IMR-90 (cell line): ENCODE measurements around the gene VIPR2. TPM values are rescaled to one million over a fixed set of nuclear protein-coding genes. Genes with fewer than 3 reads are reported as not detected.

Experiments used
- ATAC-seq: fragments of 200-7000 bp; cut with Tn5 transposase; 2 replicates; pipeline ENCODE4 v1.9.1; 2020; ENCODE audit warnings: low read depth, mild to moderate bottlenecking, moderate library complexity
- BruUV-seq: library from RNA; stranded (reverse); fragments of 400-500 nt; replicated peaks from 2 replicates; lab custom pipeline; 2021; lab: Mats Ljungman, UMichigan
- CTCF ChIA-PET: fragments of 300-600 bp; formaldehyde crosslinking; extraction: SDS; loops from one replicate; lab custom pipeline; 2021; ENCODE audit warnings: antibody characterized with exemption; lab: Yijun Ruan, JAX
- POLR2A ChIA-PET: fragments of 300-600 bp; sonication (Branson Sonifier 250); formaldehyde crosslinking; loops from one replicate; lab custom pipeline; 2022; ENCODE audit warnings: antibody characterized with exemption; ENCODE audit not compliant: unreplicated experiment; lab: Charles Lee
- DNase-seq: peaks from one replicate; pipeline ENCODE4 v3.0.0; 2013
- H2AFZ ChIP-seq: replicated peaks from 2 replicates; pipeline ENCODE3; 2013; ENCODE audit warnings: low read length, mild to moderate bottlenecking; ENCODE audit not compliant: poor library complexity
- H2AK5ac ChIP-seq: 2 replicates; pipeline ENCODE4 v1.6.1; 2013; ENCODE audit warnings: low read depth, low read length, inconsistent platforms
- H2AK9ac ChIP-seq: replicated peaks from 2 replicates; pipeline ENCODE3; 2013; ENCODE audit warnings: mild to moderate bottlenecking, low read depth, low read length, moderate library complexity; ENCODE audit not compliant: poor library complexity
- H2BK120ac ChIP-seq: 2 replicates; pipeline ENCODE4 v1.6.1; 2013; ENCODE audit warnings: low read depth, low read length, inconsistent platforms
- H2BK15ac ChIP-seq: 3 replicates; pipeline ENCODE4 v1.6.1; 2013; ENCODE audit warnings: low read depth, low read length, inconsistent platforms
- H2BK20ac ChIP-seq: 2 replicates; pipeline ENCODE4 v1.6.1; 2013; ENCODE audit warnings: low read depth, mild to moderate bottlenecking, inconsistent platforms, low read length, moderate library complexity
- H2BK5ac ChIP-seq: 2 replicates; pipeline ENCODE4 v1.6.1; 2013; ENCODE audit warnings: mild to moderate bottlenecking, low read depth, low read length, inconsistent platforms; ENCODE audit not compliant: poor library complexity, severe bottlenecking
- H3K14ac ChIP-seq: replicated peaks from 2 replicates; pipeline ENCODE4 v1.6.1; 2013; ENCODE audit warnings: low read depth, low read length, inconsistent platforms
- H3K18ac ChIP-seq: 2 replicates; pipeline ENCODE4 v1.6.1; 2013; ENCODE audit warnings: low read depth, low read length, control low read depth
- H3K23ac ChIP-seq: 2 replicates; pipeline ENCODE4 v1.6.1; 2013; ENCODE audit warnings: low read depth, low read length, inconsistent platforms
- H3K27ac ChIP-seq: 2 replicates; pipeline ENCODE4 v1.5.1; 2013; ENCODE audit warnings: mild to moderate bottlenecking, control low read depth, low read length; ENCODE audit not compliant: insufficient read depth
- H3K27me3 ChIP-seq: 2 replicates; pipeline ENCODE4 v1.6.1; 2013; ENCODE audit warnings: low read length; ENCODE audit not compliant: control insufficient read depth, insufficient read depth
- H3K36me3 ChIP-seq: 2 replicates; pipeline ENCODE4 v1.6.1; 2013; ENCODE audit warnings: low read length, mixed read lengths; ENCODE audit not compliant: control insufficient read depth, insufficient read depth
- H3K4ac ChIP-seq: 2 replicates; pipeline ENCODE4 v1.6.1; 2013; ENCODE audit warnings: low read depth, low read length, inconsistent platforms
- H3K4me1 ChIP-seq: 2 replicates; pipeline ENCODE4 v1.6.1; 2013; ENCODE audit warnings: low read length, mixed read lengths; ENCODE audit not compliant: control insufficient read depth, insufficient read depth
- H3K4me2 ChIP-seq: 2 replicates; pipeline ENCODE4 v1.6.1; 2013; ENCODE audit warnings: low read depth, mild to moderate bottlenecking, control low read depth, low read length, moderate library complexity
- H3K4me3 ChIP-seq: 2 replicates; pipeline ENCODE4 v1.5.1; 2013; ENCODE audit warnings: low read depth, mild to moderate bottlenecking, control low read depth, low read length, moderate library complexity; ENCODE audit not compliant: insufficient read depth
- H3K56ac ChIP-seq: 2 replicates; pipeline ENCODE4 v1.6.1; 2013; ENCODE audit warnings: low read length, inconsistent platforms; ENCODE audit not compliant: insufficient read depth; ENCODE audit errors: extremely low read depth
- H3K79me1 ChIP-seq, 2 experiments: 2 replicates each; pipeline ENCODE4 v1.6.1; 2013; ENCODE audit warnings: low read length in 2 of 2, inconsistent platforms in 1 of 2, low read depth in 1 of 2
- H3K9ac ChIP-seq: 2 replicates; pipeline ENCODE4 v1.6.1; 2013; ENCODE audit warnings: low read depth, low read length, control low read depth
- H3K9me1 ChIP-seq: 2 replicates; pipeline ENCODE4 v1.6.1; 2013; ENCODE audit warnings: low read length, inconsistent platforms; ENCODE audit not compliant: insufficient read depth
- H3K9me3 ChIP-seq: 2 replicates; pipeline ENCODE4 v1.6.1; 2013; ENCODE audit warnings: low read length; ENCODE audit not compliant: control insufficient read depth, insufficient read depth
- H4K20me1 ChIP-seq: 2 replicates; pipeline ENCODE4 v1.6.1; 2013; ENCODE audit warnings: low read length, inconsistent platforms; ENCODE audit not compliant: insufficient read depth
- H4K5ac ChIP-seq: 2 replicates; pipeline ENCODE4 v1.6.1; 2013; ENCODE audit warnings: mild to moderate bottlenecking, low read depth, low read length, control low read depth
- H4K8ac ChIP-seq, 2 experiments: 2 replicates each; pipeline ENCODE4 v1.6.1; 2013; ENCODE audit warnings: low read depth in 2 of 2, low read length in 2 of 2, control low read depth in 1 of 2, inconsistent platforms in 1 of 2
- H4K91ac ChIP-seq: 2 replicates; pipeline ENCODE4 v1.6.1; 2013; ENCODE audit warnings: low read depth, low read length, inconsistent platforms; ENCODE audit not compliant: insufficient read depth
- BHLHE40 ChIP-seq: fragments of 150-350 bp; IDR thresholded peaks from 2 replicates; pipeline ENCODE4 v1.6.1; 2016; ENCODE audit warnings: mild to moderate bottlenecking, low read depth, low read length
- CEBPB ChIP-seq: IDR thresholded peaks from 2 replicates; pipeline ENCODE4 v1.6.1; 2012; ENCODE audit warnings: low read depth, low read length, improper control_type of control experiment
- CHD1 ChIP-seq: IDR thresholded peaks from 2 replicates; pipeline ENCODE4 v1.6.1; 2012; ENCODE audit warnings: low read depth, low read length, improper control_type of control experiment
- CTCF ChIP-seq: conservative IDR thresholded peaks from 2 replicates; pipeline ENCODE4 v1.5.1; 2012; ENCODE audit warnings: mild to moderate bottlenecking, low read depth, low read length, improper control_type of control experiment
- FOS ChIP-seq: fragments of 150-350 bp; IDR thresholded peaks from 2 replicates; pipeline ENCODE4 v1.6.1; 2016; ENCODE audit warnings: low read depth, low read length
- MAFK ChIP-seq: IDR thresholded peaks from 2 replicates; pipeline ENCODE4 v1.6.1; 2012; ENCODE audit warnings: low read depth, low read length, improper control_type of control experiment
- MAZ ChIP-seq: IDR thresholded peaks from 2 replicates; pipeline ENCODE4 v1.6.1; 2012; ENCODE audit warnings: low read depth, mild to moderate bottlenecking, low read length, improper control_type of control experiment, moderate library complexity, borderline replicate concordance
- NFE2L2 ChIP-seq: fragments of 150-350 bp; IDR thresholded peaks from 2 replicates; pipeline ENCODE4 v1.6.1; 2016; ENCODE audit warnings: low read depth, mild to moderate bottlenecking, low read length
- POLR2A ChIP-seq: IDR thresholded peaks from 2 replicates; pipeline ENCODE4 v1.6.1; 2012; ENCODE audit warnings: mild to moderate bottlenecking, low read depth, low read length
- RAD21 ChIP-seq: IDR thresholded peaks from 2 replicates; pipeline ENCODE4 v1.6.1; 2012; ENCODE audit warnings: low read length, improper control_type of control experiment
- RCOR1 ChIP-seq: IDR thresholded peaks from 2 replicates; pipeline ENCODE4 v1.6.1; 2012; ENCODE audit warnings: mild to moderate bottlenecking, low read length, improper control_type of control experiment; ENCODE audit not compliant: insufficient replicate concordance
- RFX5 ChIP-seq: IDR thresholded peaks from 2 replicates; pipeline ENCODE4 v1.8.0; 2012; ENCODE audit warnings: low read depth, mild to moderate bottlenecking, low read length, moderate library complexity
- SMC3 ChIP-seq: fragments of 150-350 bp; IDR thresholded peaks from 2 replicates; pipeline ENCODE4 v1.6.1; 2016; ENCODE audit warnings: low read depth, mild to moderate bottlenecking, antibody characterized with exemption, low read length, moderate library complexity
- USF2 ChIP-seq: fragments of 150-350 bp; IDR thresholded peaks from 2 replicates; pipeline ENCODE4 v1.6.1; 2017; ENCODE audit warnings: mild to moderate bottlenecking, antibody characterized with exemption, low read length, low read depth
- WGBS, 2 experiments: methylation state at CpG; one replicate each; pipeline versions ENCODE4 v1.1.5 to v1.1.7; 2013; ENCODE audit warnings: missing lambda C conversion rate in 2 of 2; ENCODE audit not compliant: insufficient read length in 1 of 2; ENCODE audit errors: extremely low coverage in 2 of 2; 5-methylcytosine and 5-hydroxymethylcytosine counted together
- dilution Hi-C: fragments of 300-500 bp; cut with HindIII; formaldehyde crosslinking; loops from one replicate; pipeline ENCODE4 v1.14.3; 2018; ENCODE audit warnings: low sequenced_read_pairs; ENCODE audit not compliant: unreplicated experiment
- in situ Hi-C: fragments of 300-500 bp; cut with MboI; formaldehyde crosslinking; loops from 3 replicates; pipeline ENCODE4 v1.14.3; 2019; ENCODE audit warnings: low sequenced_read_pairs, inconsistent platforms, mixed read lengths
- intact Hi-C: fragments of 100-400 bp; cut with micrococcal nuclease; formaldehyde crosslinking; loops from 2 replicates; pipeline ENCODE4 v1.10.0; 2022
- polyA plus RNA-seq, 3 experiments: library from polyadenylated mRNA; depleted of rRNA; stranded (reverse); fragments of >200 nt; gene quantifications; 2 replicates each; pipeline ENCODE4 v1.2.3, GENCODE V29; 2012; ENCODE audit warnings: low replicate concordance in 1 of 3
- total RNA-seq: library from RNA; depleted of rRNA; stranded (reverse); fragments of >200 nt; gene quantifications from 2 replicates; pipeline ENCODE4 v1.2.3, GENCODE V29; 2012
- TF ChIP-seq, protein P1 (sequence below): fragments of 150-350 bp; IDR thresholded peaks from 2 replicates; pipeline ENCODE4 v1.6.1; 2016; ENCODE audit warnings: low read depth, mild to moderate bottlenecking, low read length, moderate library complexity, borderline replicate concordance

The VIPR2 gene
- total and polyA plus RNA-seq, 2 of the 4 experiments (the other 2 are of a cell fraction), result not detected

DNA sequence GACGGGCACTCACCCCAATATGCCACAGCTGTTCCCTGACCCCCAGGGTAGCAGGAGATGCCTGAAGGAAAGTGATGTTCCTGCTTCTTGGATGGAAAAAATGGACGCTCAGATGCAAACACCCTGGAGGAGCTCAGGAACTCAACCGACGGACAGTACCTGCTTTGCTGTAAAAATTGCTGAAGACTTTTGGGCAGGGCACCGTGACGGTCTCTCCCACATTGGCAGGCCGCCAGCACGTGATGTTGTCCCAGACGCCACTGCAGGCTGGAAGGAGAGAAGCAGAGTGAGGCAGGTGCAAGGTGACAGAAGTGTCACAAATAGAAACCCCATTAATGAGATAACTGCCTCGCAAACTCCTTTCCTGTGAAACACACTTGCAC is 35.0 kb downstream of the VIPR2 start:
- in situ Hi-C loops, result no loop called here
- intact Hi-C loops, result no loop called here
- Histone ChIP-seq H3K4me2 (no peak overlapping the region), H4K91ac (no peak overlapping the region), H3K4me3 (no peak overlapping the region), H3K9me3 (peaks cover 30% of the 10 kb centered on the region), H3K23ac (no peak overlapping the region), H2BK15ac (no peak overlapping the region), H4K8ac (no peak overlapping the region), H4K20me1 (no peaks in the 10 kb centered on the region), H3K9me1 (no peaks in the 10 kb centered on the region), H3K4ac (no peak overlapping the region), H4K5ac (no peak overlapping the region), H3K4me1 (no peaks in the 10 kb centered on the region), H2BK120ac (no peak overlapping the region), H3K27me3 (no peaks in the 10 kb centered on the region), H2AK5ac (no peak overlapping the region), H3K56ac (no peak overlapping the region), H2AK9ac (no peak overlapping the region), H3K27ac (no peak overlapping the region), H2AFZ (no peak overlapping the region), H3K79me1 (no peaks in the 10 kb centered on the region), H3K36me3 (no peaks in the 10 kb centered on the region), H3K18ac (no peak overlapping the region), H3K14ac (no peak overlapping the region), H2BK20ac (no peak overlapping the region), H3K9ac (no peak overlapping the region), H2BK5ac (no peak overlapping the region)
- dilution Hi-C loops, result no loop called here
- no peak for ATAC-seq
- TF ChIP-seq BHLHE40, result no peak
- no peak for TF ChIP-seq CEBPB
- TF ChIP-seq SMC3, result no peak
- no peak for TF ChIP-seq RFX5
- TF ChIP-seq CHD1, result no peak
- no peak for TF ChIP-seq RAD21
- no peak for TF ChIP-seq CTCF
- no peak for TF ChIP-seq RCOR1
- no peak for TF ChIP-seq NFE2L2
- TF ChIP-seq, protein P1, sequence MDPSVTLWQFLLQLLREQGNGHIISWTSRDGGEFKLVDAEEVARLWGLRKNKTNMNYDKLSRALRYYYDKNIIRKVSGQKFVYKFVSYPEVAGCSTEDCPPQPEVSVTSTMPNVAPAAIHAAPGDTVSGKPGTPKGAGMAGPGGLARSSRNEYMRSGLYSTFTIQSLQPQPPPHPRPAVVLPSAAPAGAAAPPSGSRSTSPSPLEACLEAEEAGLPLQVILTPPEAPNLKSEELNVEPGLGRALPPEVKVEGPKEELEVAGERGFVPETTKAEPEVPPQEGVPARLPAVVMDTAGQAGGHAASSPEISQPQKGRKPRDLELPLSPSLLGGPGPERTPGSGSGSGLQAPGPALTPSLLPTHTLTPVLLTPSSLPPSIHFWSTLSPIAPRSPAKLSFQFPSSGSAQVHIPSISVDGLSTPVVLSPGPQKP, result no peak
- no peak for TF ChIP-seq MAZ
- TF ChIP-seq MAFK, result no peak
- no peak for TF ChIP-seq POLR2A
- no peak for TF ChIP-seq FOS
- no peak for TF ChIP-seq USF2
- WGBS, 2 experiments, result no CpG with 5 or more reads among the region's 10 CpGs
- no peak for DNase-seq
- CTCF ChIA-PET, result no interaction called here
- POLR2A ChIA-PET, result no interaction called here
- BruUV-seq, result no TSS peak
